ENCODE results near the gene PEX14. TPM values are rescaled to one million over a fixed set of nuclear protein-coding genes. Genes with fewer than 3 reads are reported as not detected.

PEX14 gene
- total and polyA plus RNA-seq, 9 of the 15 experiments (the other 6 are each of a cell fraction or from before 2014, with no cell fraction given) = 2.6 to 45.7 (median 22.7) TPM

- TF ChIP-seq IRF9 (tag; IDR thresholded peaks at IDR 0.05) = no peak
- TF ChIP-seq THRAP3 (IDR thresholded peaks at IDR 0.05; ENCODE audit: borderline replicate concordance) = no peak
- no peak for TF ChIP-seq MBD1 (CRISPR knock-in tag; IDR thresholded peaks at IDR 0.05)
- TF ChIP-seq KDM5B (IDR thresholded peaks at IDR 0.05; ENCODE audit: insufficient replicate concordance, low read depth, low read length) = no peak
- TF ChIP-seq KLF6 (CRISPR knock-in tag; IDR thresholded peaks at IDR 0.05; ENCODE audit: borderline replicate concordance) = no peak
- TF ChIP-seq NR2F6 (CRISPR knock-in tag; IDR thresholded peaks at IDR 0.05) = no peak
- TF ChIP-seq ZNF280A (IDR thresholded peaks at IDR 0.05; ENCODE audit: low read depth, partially characterized antibody) = no peak
- TF ChIP-seq MAFF (IDR thresholded peaks at IDR 0.05; ENCODE audit: low read length) = no peak
- no peak for TF ChIP-seq RBM15 (IDR thresholded peaks at IDR 0.05; ENCODE audit: insufficient read depth, low read length)
- no peak for TF ChIP-seq ETV1 (tag; conservative IDR thresholded peaks at IDR 0.05; ENCODE audit: low read depth)
- TF ChIP-seq MAFK (IDR thresholded peaks at IDR 0.05; ENCODE audit: low read length) = no peak
These were observed 136.3 kb downstream of the PEX14 start (continued) for GRCh38 chr1:10610901-10611600.
